NCI-H2196 treated with DMSO at 0.1 percent for 48 hours (cell line): ENCODE measurements around the gene MDFIC2.
"Not testable (repeated sequence)": the region's sequence is repeated elsewhere in the genome, so short reads cannot be mapped to it uniquely, and the experiment has no call there.

Source experiments
- DNase-seq: peaks from one replicate; lab custom pipeline; 2025; ENCODE audit not compliant: unreplicated experiment; lab: John Stamatoyannopoulos, UW

Gene MDFIC2

DNA sequence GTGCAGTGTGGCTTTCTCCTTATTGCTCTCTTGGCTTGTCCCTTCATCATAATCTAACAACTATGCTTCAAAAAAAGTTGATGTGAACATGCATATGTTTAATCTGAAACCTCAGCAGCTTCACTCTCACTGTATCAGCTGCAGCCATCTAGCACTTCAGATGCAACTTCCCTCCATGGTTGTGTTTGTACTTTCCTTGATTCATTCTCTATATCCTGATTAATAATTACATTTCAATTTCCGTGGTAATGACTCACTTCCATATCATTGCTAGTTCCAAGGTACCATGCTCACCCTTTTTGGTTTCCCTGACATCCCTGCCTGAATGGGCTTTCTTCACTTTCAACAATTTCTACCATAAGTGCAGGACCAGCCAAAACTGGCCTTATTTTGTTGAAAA lies 51.2 kb downstream of the MDFIC2 start:
- no peak for DNase-seq

DNA sequence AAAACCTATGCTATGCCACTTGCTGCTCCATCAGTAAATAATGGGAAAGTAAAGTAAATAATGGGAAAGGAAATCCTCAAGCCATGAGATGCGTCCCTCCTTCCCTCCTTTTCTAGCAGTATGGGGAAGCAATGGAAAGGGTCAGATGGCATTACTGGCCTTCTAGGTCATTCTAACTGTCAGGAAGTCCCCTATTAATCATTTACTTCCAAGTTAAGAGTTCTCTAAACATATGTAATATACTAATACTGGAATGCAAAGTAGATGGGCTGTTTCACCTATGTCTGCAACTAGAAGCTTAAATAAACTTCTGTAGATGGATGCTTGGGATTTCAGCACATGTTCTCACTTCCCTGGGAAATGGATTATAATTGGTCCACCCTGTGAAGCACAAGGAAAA lies 55.9 kb downstream of the MDFIC2 start:
- no peak for DNase-seq

- no peak for DNase-seq
Observed at GRCh38 chr3:70250492-70250891, 61.9 kb downstream of the MDFIC2 start.

DNA sequence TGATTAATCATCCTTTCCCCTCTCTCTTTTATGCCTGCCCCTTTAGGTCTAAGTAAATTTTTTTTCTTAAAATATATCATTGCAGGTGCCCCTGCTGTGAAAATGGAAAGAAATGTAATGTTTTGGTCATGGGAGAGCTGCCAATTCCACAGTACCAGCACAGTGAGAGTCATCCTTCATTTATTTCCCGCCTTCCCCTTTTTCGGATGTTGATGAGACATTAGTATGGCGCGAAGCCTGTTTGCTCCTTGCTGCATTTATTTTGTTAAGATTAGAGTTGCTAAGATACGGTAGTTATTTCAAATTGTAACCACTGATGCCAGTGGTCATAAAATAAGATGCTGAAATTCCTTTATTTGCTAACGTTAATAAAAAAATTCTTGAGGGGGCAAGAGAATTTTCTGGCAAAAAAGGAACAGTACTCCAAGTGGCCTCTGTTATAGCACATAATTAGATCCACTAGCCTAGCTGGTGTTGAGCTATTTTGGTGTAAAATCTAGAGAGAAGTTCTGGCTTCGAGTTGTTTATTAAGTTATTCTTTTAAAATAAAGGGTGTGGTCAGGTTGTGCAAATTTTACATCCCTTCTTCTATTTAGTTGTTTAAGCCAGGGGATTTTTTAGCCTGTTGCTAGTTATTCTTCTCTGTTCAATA lies 62.8 kb downstream of the MDFIC2 start:
- no peak for DNase-seq

DNA sequence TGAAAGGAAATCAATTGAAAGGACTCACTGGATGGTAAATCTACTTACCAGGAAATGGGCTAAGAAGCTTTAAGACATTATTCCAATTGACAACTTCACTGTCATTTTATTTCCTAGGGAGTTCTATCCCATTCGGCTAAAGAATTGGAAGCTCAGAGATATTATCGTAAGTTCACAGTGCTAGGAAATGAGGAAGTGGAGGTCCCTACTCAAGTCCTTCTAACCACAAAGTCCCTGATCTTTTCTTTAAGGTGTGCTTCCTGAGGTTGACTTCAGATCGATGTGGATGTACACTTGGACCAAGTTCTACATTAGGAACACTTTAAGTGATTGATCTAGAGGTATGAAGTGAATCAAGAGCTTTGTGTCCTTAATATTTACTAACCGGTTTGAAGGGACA lies 63.6 kb downstream of the MDFIC2 start:
- no peak for DNase-seq

DNA sequence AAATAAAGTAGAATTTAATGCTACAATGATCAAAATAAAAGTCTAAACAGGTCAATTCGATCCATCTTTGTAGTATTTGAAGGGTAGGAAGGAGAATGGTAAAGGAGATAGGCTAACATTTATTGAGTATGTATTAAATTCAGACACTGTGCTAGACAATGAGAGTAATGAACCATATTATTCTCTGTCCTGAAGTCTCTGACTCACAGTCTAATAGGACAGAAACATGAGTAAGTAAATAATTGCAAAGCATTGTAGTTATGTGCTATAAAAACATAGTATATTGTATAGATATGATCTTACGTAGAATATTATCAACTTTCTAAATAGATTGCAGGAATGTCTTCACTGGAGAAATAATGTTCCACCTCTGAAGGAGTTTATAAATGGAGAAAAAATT lies 64.5 kb downstream of the MDFIC2 start:
- DNase-seq, result no peak

DNA sequence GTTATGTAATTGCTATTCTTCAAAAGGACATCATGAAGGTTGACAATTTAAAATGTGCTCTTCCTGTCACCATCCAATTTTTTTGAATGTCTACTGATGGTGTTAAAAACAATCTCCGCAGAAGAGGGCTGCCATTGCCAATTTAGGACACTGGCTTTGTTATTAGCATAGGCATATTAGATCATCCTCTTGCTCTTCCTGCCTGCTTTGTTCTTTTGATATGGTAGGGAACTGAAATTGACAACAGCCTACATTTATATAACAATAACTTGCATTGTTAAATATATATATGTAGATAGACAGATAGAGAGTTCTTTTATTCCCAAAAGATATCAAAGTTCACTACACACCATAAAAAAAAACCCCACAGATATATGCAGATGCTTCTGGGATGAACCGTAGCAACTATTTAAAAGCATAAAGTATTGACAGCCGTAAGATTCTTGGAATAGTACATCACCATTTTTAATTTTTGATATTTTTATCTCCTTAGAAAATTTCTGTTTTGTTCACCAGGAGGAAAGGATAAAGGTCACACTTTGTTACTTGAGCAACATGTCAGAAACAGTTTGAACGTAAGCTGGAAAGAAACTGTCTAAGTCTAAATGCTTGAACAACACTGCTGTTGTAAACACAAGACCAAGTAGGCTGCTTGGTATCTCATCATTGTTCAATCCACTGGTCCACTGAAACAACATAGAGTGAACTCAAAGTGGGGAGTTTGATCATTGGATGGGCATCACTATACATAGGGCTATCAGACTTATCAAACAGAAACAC lies 66.5 kb downstream of the MDFIC2 start:
- DNase-seq, result no peak

- no peak for DNase-seq
Observed at GRCh38 chr3:70244422-70244821, 68.0 kb downstream of the MDFIC2 start.

DNA sequence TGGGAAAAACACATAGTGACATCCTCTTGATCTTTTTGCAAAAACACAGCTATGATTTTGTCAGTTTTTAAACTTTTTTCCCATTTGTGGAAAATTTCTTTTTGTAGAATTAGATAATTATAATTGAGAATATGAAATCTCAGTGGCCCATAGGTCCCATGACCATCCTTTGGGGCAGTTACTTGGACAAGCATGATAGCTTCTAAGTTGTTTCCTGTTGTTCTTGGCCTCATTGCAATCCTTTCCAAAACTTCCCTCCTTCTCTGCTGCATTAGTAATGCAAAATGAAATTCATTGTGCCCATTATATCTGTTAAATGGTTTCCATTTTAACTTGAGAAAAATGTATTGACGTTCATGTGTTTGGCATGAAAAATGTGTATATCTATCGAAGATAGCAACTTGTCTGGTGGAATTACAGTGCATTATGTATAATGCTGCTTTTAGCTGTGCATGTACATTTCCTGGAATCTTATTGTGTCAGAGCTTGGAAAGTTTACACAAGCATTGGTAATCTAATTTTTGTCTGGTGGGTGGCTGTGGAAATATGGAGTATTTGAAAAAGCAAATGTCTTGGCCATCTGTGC lies 70.0 kb downstream of the MDFIC2 start:
- no peak for DNase-seq

DNA sequence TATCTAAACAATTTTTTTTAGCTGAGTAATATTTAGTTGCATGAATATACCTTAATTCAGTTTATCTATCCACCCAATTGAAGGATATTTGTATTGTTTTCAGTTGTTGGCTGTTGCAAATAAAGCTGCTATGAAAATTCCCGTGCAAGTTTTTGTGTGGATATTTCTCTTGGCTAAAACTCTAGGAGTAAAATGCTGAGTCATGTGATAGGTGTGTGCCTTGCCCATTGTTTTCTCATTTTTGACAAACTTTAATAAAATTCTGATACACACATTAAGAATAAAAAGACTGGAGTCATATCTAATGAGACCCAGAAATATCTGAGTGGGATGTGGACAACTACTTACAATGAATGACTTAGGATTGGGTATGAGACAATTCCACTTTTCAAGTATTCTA lies 78.6 kb downstream of the MDFIC2 start:
- no peak for DNase-seq

- DNase-seq, result no peak
Observed at GRCh38 chr3:70233112-70233511, 79.3 kb downstream of the MDFIC2 start.

GRCh38 chr3:70231266-70231701 lies 81.2 kb downstream of the MDFIC2 start:
- no peak for DNase-seq

GRCh38 chr3:70227437-70227836 lies 85.0 kb downstream of the MDFIC2 start:
- no peak for DNase-seq

DNA sequence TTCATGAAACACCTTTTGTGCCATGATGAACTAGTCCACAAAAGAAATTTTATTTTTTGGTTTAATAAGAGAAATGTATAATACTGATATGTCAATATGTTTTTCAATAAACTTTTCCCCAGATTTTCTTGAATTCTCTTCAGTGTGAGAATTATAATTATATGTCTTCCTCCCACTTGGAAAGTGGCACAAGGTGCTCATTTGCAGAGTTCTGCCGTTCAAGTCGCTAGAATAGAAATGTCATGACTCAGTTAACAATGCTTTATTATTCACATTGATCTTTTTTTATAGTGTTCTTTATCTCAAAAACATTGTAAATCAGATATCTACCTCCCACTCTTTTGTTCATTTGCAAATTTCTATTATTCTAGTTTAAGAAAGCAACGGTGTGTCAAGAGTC lies 87.3 kb downstream of the MDFIC2 start:
- DNase-seq, result no peak

- no peak for DNase-seq
Observed at GRCh38 chr3:70224337-70224736, 88.1 kb downstream of the MDFIC2 start.

DNA sequence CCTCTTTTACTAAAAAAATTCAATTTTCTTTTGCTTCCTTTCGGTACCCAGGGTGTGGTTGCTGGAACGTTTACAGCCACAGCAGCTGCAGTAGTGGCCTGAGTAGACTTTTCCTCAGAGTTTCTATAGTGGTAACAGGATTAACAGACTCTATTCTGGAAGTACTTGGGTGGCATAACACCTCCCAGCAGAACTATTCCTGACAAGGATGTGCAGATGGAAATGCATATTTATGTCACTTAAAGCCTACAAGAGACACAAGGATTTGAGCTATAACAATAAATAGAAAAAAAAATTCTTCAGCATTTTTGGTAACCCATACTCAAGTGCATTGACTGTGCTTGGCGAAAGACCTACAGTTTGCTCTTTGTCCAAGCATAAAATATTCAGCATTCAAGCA lies 94.0 kb downstream of the MDFIC2 start:
- no peak for DNase-seq

- DNase-seq, result not testable (repeated sequence)
Observed at GRCh38 chr3:70211274-70211673, 101.2 kb downstream of the MDFIC2 start.

- DNase-seq, result no peak
Observed at GRCh38 chr3:70201975-70202374, 110.5 kb downstream of the MDFIC2 start.

GRCh38 chr3:70189884-70190473 lies 122.5 kb downstream of the MDFIC2 start:
- no peak for DNase-seq

GRCh38 chr3:70186221-70186620 lies 126.2 kb downstream of the MDFIC2 start:
- DNase-seq, result no peak

DNA sequence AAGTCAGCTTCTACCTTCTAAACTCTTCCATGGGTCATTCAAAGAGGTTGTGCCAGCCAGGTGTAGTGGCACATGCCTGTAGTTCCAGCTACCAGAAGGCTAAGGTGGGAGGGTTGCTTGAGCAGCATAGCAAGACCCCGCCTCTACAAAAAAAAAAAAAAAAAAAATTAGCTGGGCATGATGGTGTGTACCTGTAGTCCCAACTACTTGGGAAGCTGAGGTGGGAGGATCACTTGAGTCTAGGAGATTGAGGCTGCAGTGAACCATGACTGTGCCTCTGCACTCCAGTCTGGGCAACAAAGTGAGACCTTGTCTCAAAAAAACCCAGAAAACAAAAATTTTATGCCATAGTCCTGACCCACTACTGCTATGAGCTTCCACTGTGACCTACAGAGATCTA lies 126.8 kb downstream of the MDFIC2 start:
- no peak for DNase-seq
